ENCODE data around the gene ATM.

DNA sequence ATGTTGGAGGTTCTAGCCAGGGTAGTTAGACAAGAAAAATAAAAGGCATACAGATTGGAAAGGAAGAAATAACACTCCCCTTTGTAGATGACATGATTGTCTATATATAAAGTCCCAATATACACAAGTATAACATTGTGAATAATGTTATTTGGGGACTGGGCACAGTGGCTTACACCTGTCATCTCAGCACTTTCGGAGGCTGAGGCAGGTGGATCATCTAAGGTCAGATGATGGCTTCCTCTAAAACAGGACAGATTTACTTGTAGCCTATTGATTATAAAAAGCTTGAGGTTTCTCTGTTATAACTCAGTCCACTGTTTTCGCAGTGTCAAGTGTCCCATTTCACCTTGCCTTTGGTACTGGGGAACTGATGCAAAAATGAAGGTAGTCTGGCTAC, 19.6 kb downstream of the ATM start:
- TF ChIP-seq POLR2AphosphoS5 (IDR thresholded peaks at IDR 0.05; ENCODE audit: low read depth) (no peak), GABPA (IDR thresholded peaks at IDR 0.05; ENCODE audit: low read depth) (no peak)
- TF ChIP-seq, protein P1, sequence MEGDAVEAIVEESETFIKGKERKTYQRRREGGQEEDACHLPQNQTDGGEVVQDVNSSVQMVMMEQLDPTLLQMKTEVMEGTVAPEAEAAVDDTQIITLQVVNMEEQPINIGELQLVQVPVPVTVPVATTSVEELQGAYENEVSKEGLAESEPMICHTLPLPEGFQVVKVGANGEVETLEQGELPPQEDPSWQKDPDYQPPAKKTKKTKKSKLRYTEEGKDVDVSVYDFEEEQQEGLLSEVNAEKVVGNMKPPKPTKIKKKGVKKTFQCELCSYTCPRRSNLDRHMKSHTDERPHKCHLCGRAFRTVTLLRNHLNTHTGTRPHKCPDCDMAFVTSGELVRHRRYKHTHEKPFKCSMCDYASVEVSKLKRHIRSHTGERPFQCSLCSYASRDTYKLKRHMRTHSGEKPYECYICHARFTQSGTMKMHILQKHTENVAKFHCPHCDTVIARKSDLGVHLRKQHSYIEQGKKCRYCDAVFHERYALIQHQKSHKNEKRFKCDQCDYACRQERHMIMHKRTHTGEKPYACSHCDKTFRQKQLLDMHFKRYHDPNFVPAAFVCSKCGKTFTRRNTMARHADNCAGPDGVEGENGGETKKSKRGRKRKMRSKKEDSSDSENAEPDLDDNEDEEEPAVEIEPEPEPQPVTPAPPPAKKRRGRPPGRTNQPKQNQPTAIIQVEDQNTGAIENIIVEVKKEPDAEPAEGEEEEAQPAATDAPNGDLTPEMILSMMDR (IDR thresholded peaks at IDR 0.05; ENCODE audit: insufficient read depth, low read length): no peak
- TF ChIP-seq, protein P2, sequence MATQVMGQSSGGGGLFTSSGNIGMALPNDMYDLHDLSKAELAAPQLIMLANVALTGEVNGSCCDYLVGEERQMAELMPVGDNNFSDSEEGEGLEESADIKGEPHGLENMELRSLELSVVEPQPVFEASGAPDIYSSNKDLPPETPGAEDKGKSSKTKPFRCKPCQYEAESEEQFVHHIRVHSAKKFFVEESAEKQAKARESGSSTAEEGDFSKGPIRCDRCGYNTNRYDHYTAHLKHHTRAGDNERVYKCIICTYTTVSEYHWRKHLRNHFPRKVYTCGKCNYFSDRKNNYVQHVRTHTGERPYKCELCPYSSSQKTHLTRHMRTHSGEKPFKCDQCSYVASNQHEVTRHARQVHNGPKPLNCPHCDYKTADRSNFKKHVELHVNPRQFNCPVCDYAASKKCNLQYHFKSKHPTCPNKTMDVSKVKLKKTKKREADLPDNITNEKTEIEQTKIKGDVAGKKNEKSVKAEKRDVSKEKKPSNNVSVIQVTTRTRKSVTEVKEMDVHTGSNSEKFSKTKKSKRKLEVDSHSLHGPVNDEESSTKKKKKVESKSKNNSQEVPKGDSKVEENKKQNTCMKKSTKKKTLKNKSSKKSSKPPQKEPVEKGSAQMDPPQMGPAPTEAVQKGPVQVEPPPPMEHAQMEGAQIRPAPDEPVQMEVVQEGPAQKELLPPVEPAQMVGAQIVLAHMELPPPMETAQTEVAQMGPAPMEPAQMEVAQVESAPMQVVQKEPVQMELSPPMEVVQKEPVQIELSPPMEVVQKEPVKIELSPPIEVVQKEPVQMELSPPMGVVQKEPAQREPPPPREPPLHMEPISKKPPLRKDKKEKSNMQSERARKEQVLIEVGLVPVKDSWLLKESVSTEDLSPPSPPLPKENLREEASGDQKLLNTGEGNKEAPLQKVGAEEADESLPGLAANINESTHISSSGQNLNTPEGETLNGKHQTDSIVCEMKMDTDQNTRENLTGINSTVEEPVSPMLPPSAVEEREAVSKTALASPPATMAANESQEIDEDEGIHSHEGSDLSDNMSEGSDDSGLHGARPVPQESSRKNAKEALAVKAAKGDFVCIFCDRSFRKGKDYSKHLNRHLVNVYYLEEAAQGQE (IDR thresholded peaks at IDR 0.05; ENCODE audit: insufficient replicate concordance, low read depth): no peak
